Rectal smooth muscle tissue (tissue), 1 donor: Measurements from ENCODE around the gene ATP10A.

ENCODE experiments used
- H3K27ac ChIP-seq: one replicate; pipeline ENCODE4 v1.7.0; 2013; ENCODE audit warnings: low read depth, low read length, inconsistent platforms
- H3K27me3 ChIP-seq: one replicate; pipeline ENCODE4 v1.7.0; 2013; ENCODE audit warnings: low read length; ENCODE audit not compliant: control insufficient read depth, insufficient read depth
- H3K36me3 ChIP-seq: one replicate; pipeline ENCODE4 v1.7.0; 2013; ENCODE audit warnings: low read length; ENCODE audit not compliant: control insufficient read depth, insufficient read depth
- H3K4me1 ChIP-seq: one replicate; pipeline ENCODE4 v1.7.0; 2013; ENCODE audit warnings: low read length; ENCODE audit not compliant: control insufficient read depth, insufficient read depth
- H3K4me3 ChIP-seq: one replicate; pipeline ENCODE4 v1.7.0; 2013; ENCODE audit warnings: low read length
- H3K9ac ChIP-seq: one replicate; pipeline ENCODE4 v1.7.0; 2013; ENCODE audit warnings: low read length

Gene ATP10A

DNA sequence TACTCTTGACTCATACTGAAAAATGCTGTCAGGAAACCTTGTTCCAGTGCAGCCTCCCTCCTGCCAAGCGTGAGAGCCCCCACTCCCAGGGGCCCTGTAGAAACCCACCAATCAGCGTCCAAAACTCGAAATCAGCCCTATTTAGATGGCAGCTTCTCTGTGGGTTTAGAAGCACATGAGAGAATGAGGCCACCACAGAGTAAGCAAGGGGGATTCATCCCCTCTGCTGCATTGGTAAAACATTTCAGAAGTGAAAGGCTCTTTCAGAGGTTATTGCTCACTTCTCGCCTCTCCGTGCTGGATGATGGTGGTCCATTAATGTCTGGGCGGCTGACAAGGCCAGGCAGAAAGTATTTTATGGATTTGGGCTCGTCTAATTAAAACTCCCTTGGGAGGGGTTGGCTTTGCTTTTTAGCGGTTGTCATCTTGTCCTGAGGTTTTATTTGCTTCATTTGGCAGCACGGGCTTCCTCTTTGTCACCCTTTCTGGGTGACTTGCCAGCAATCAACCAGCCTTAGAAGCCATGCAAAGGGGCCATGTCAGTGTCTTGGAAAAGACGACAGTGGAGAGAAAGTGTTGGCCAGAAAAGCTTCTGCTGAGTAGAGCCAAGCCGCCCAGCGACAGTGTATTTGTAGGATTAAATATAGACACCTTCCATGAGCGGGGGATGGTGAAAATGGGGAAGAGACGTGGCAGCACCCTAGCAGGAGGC, 145.5 kb downstream of the ATP10A start:
- no peaks in the 10 kb centered on the region for H3K27me3 ChIP-seq
- H3K36me3 ChIP-seq: no peaks in the 10 kb centered on the region
- no peak overlapping the region for H3K27ac ChIP-seq
- H3K4me1 ChIP-seq: no peaks in the 10 kb centered on the region
- H3K9ac ChIP-seq: no peak overlapping the region
- H3K4me3 ChIP-seq: no peak overlapping the region

DNA sequence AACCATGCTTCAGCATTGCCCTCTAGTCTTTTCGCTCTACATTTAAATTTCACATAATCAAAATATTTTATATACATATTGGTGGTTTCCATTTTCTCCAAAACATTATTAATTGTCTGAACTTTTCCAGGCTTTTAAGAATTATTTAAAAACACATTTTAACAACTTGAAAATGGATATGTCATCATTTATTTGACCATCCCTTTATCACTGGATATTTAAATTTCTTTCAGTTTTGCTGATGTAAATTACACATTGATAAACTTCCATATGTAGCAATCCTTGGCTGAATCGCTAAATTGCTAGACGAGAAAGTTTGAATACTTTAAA, 146.0 kb downstream of the ATP10A start:
- Histone ChIP-seq H3K4me1 (no peaks in the 10 kb centered on the region), H3K27me3 (no peaks in the 10 kb centered on the region), H3K27ac (no peak overlapping the region), H3K4me3 (no peak overlapping the region), H3K9ac (no peak overlapping the region), H3K36me3 (no peaks in the 10 kb centered on the region)

DNA sequence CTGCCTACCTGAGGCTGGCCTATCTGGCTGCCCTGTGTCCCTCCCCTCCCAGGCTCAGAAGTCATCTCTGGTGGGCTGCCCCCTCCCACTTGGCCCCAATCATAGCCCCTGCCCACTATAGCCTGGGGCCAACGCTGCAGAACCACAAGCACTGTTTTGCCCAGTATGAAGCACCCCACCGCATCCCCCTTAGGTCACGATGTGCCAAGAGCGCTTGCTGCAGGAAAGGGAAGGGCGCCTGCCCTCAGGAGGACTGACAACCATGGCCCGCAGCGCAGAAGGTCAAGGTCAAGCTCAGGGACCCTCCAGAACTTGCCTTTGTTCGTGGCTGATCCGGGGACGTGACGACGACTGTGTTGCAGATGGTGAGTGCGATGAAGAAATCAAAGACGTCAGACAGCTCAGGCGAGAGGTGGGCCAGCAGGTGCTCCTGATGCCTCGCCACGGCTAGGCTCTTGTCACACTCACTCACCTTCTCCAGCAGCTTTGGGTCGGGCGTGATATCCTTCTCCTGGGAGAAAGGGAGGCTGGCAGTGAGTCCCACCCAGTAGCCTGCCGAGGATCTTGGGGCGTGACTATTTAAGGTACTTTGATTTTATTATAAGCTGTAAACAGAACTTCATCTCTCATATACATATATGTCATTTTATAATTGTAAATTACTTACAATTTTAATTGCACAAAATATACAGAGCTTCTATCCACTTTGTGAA, 146.6 kb downstream of the ATP10A start:
- no peak overlapping the region for H3K27ac ChIP-seq
- H3K27me3 ChIP-seq: no peaks in the 10 kb centered on the region
- no peaks in the 10 kb centered on the region for H3K4me1 ChIP-seq
- no peaks in the 10 kb centered on the region for H3K36me3 ChIP-seq
- no peak overlapping the region for H3K9ac ChIP-seq
- H3K4me3 ChIP-seq: no peak overlapping the region

DNA sequence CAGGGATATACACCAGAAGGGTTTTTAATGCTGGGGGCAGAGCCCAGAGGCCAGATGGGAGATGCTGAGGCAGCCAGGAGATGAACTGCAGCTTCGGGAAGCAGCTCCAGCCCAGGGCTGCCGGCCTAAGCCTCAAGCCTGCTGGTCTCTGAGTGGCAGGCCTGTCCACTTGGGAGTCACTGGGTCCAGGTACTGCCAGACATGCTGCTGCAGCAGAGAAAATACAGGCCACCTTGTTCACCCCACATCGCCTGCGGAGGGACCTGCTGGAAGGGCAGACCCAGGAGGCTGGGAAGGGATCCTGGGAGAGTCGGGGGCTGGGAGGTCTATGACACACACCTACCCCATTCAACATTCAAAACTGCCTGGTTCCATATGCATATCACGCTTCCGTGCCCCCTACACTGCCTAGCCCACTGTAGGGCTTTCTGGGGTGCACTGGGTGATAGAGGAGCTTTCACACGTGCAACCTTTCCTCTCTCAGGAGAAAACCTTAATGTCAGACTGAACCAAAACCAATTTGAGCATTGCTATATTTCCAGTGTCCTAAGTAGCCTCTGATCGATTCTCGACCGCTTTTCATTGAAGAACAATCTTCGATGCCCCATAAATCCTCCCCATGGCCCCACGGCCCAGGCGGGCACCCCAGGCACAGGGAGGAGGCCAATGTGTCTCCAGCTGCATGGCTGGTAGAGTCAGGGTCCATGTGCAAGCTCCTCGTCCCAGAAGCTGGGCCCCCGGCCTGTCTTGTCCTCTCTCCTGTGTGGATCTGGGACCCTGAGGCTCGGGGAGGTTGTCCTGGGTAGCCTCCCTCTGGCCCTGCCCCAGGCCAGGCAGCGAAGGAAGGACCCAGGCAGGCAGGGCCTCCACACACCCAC, 147.4 kb downstream of the ATP10A start:
- no peak overlapping the region for H3K27ac ChIP-seq
- H3K4me3 ChIP-seq: no peak overlapping the region
- no peaks in the 10 kb centered on the region for H3K36me3 ChIP-seq
- H3K9ac ChIP-seq: no peak overlapping the region
- H3K27me3 ChIP-seq: no peaks in the 10 kb centered on the region
- H3K4me1 ChIP-seq: no peaks in the 10 kb centered on the region

DNA sequence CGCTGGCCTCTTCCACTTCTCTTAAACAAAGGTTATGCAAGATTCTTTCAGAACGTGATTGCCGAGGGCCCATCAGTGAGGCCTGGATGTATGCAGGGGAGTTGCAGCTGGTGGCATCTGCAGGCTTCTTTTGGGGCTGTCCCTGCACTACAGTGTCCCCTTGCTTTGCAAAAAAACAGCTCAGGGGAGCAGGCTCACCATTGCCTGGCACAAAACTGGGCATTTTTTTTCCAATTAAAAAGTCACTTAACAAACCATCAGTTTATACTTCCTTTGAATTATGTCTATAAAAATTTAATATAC, 148.6 kb downstream of the ATP10A start:
- no peak overlapping the region for H3K9ac ChIP-seq
- no peak overlapping the region for H3K4me3 ChIP-seq
- no peaks in the 10 kb centered on the region for H3K27me3 ChIP-seq
- H3K4me1 ChIP-seq: no peaks in the 10 kb centered on the region
- H3K36me3 ChIP-seq: no peaks in the 10 kb centered on the region
- H3K27ac ChIP-seq: no peak overlapping the region

DNA sequence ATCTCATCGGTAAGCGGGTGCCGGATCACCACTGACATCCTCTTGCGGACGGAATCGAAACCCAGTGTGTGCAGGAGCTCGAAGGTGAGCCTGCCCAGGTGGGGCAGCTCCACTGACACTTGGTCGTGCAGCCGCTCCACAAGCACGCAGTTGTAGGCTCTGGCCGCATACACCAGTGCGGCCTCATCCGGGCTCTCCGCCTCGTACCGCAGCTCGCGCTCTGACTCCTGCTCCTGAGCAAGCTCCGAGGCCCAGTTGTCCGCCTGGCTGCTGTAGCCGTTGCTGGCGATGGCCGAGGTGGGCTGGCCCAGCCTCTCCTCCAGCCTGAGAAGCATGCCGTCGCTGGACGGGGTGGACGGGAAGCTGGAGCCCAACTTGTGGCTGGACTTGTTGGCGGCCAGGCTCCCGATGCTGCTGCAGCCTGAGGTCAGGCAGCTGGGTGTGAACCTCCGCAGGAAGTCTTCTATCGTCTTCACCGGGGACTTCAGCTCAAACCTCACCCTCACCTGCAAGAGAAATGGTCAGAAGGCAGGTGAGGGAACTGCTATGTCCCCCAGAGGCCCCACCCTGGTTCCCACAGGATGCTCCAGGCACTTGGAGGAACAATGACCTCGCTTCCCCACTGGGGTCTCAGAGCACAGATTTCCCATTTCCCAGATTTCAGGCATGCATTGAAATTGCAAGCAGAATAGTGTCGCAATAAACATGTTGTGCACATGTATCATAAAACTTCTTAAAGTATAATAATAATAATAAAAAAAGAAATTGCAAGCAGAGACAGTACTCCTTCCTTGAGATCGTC, 149.2 kb downstream of the ATP10A start:
- H3K4me1 ChIP-seq: no peaks in the 10 kb centered on the region
- H3K36me3 ChIP-seq: no peaks in the 10 kb centered on the region
- no peak overlapping the region for H3K9ac ChIP-seq
- H3K27ac ChIP-seq: no peak overlapping the region
- H3K4me3 ChIP-seq: no peak overlapping the region
- H3K27me3 ChIP-seq: no peaks in the 10 kb centered on the region

DNA sequence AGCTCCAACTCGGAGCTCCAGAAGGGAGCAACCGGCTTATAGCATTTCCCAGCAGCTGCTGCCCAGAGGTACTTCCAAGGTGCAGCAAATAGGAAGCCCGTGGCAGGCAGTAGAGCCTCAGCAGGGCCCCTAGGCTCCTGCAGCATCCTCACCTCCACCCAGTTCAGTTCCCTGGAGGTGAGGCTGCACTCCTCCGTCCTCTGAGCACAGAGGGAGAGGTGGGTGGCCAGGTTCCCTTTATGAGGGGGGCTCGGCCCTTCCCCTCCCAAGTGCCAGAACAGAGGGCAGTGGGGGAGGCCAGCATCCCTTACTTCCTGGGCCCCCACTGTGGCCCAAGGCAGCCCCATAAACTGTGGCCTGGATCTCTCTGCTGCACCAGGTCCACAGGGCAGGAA, 150.2 kb downstream of the ATP10A start:
- H3K4me3 ChIP-seq: no peak overlapping the region
- H3K4me1 ChIP-seq: no peaks in the 10 kb centered on the region
- H3K36me3 ChIP-seq: no peaks in the 10 kb centered on the region
- H3K9ac ChIP-seq: no peak overlapping the region
- H3K27me3 ChIP-seq: no peaks in the 10 kb centered on the region
- H3K27ac ChIP-seq: no peak overlapping the region

DNA sequence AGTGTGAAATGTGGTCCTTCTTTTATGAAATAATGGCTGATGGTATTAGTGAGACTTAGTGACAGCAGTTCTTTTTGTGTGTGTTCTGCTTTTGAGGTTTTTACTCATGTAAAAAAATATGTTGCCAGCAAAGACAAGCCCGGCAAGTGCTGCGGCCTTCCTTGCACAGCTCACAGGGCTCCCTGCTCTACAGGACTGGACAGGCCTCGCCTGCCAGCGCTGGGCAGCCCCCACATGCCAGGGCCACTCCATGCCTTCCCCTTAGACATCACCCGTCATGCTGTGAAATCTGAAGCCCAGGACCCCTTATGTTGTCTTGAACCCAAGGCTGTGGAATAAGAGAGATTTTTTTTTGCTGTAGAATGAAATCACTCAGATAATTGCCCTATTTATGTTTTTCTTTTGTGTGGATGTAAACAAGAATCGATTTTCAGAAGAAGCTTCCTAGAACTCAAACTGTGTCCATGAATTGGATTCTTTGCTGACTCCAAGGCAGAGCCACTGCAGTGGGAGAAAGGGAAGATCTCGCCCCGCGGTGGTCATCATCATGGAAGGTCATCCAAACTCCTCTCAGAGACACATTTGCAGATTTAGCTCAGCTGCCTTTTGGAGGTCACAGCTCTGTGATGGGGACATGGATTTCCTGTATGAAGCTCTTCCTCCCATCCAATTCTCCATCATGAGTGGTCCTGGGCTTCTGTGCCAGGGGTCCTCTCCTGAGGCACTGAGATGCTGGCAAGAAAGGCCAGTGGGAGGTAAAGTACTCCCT, 150.8 kb downstream of the ATP10A start:
- Histone ChIP-seq H3K27me3 (no peaks in the 10 kb centered on the region), H3K4me1 (no peaks in the 10 kb centered on the region), H3K9ac (no peak overlapping the region), H3K27ac (no peak overlapping the region), H3K4me3 (no peak overlapping the region), H3K36me3 (no peaks in the 10 kb centered on the region)

DNA sequence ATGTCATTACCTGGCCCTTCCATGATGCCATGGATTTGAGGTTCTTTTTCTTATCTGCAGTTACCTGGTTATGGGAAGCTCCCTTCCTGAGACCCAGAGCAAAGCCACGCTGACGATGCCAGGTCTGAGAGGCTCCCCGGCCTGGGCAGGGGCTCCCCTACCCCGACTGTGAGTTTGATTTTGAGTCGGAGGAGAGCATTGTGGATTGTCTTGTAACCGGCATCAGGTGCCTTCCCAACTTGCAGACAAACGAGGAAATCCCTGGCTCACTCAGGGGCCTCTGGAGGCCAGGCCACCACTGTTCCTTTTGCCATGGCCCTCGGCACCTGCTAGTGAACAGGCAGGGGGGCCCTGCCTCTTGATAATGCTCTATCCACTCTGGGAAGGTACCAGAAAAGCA, 151.4 kb downstream of the ATP10A start:
- Histone ChIP-seq H3K27me3 (no peaks in the 10 kb centered on the region), H3K36me3 (no peaks in the 10 kb centered on the region), H3K4me1 (no peaks in the 10 kb centered on the region), H3K27ac (no peak overlapping the region), H3K4me3 (no peak overlapping the region), H3K9ac (no peak overlapping the region)

DNA sequence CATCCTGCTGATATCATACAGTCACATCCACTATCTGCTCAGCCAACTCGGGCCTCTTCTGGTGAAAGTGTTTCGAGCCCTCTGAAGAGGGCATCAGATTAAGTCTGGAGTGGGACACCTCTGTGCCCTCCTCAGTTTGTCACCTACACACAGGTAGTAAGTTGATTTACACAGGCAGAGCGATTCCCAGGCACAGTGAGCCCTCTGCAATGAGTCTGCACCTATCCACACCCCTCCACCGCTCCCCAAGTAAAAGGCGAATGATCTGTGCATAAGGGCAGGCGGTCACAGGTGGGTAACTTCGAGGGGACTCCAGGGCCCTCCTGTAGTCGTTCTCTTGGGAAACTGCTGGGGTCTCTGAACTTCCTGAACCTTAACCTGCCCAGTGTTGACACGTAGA, 152.0 kb downstream of the ATP10A start:
- H3K36me3 ChIP-seq: no peaks in the 10 kb centered on the region

DNA sequence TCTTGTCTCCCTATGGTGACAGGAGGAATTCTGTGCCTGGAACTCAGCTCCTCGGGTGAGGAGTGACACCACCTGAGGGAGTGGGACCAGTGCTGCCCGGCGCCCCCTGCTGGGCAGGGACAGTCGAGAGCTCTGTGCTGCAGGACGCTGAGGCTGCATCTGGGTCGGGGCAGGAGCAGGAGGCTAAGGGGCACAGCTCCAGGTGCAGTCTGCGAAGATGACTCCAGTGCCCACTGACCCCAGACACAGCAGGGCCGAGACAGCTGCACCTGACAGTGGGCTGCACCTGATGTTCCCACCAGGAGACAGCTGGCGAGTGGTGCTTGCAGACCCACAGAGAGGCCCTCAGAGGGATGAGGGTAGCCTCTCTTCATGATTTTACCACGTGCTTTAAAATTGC, 152.9 kb downstream of the ATP10A start:
- H3K4me1 ChIP-seq: no peaks in the 10 kb centered on the region
- H3K9ac ChIP-seq: no peak overlapping the region
- no peaks in the 10 kb centered on the region for H3K27me3 ChIP-seq
- no peak overlapping the region for H3K27ac ChIP-seq
- H3K36me3 ChIP-seq: no peaks in the 10 kb centered on the region
- H3K4me3 ChIP-seq: no peak overlapping the region

More for the DNA sequence above, 152.0 kb downstream of the ATP10A start:
- no peak overlapping the region for H3K27ac ChIP-seq
- H3K9ac ChIP-seq: no peak overlapping the region
- no peak overlapping the region for H3K4me3 ChIP-seq
- H3K4me1 ChIP-seq: no peaks in the 10 kb centered on the region
- no peaks in the 10 kb centered on the region for H3K27me3 ChIP-seq
